ENCODE data around the gene ST3GAL3.
A peak's percentile ranks its signal among the peaks of the same experiment; 100 is the strongest.

ST3GAL3 gene

DNA sequence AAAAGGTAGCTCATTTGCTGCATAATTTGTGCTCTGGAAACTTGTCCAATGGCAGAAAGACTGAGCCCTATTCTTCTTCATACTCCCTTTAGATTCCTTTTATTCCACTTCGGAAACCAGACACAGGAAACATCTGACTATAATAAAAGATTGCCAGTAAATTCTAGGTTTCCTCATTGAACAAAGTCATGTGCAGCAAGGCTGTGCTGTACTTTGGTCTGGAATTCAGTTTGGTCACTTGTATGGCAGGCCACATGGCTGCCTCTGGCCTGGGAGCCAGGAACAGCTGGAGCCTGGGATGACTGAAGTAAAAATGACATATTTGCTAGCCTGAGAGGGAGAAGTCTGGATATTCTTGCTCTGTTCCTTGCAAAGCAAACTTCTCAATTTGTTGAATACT is 79.6 kb downstream of the ST3GAL3 start:
- no peak for DNase-seq

DNA sequence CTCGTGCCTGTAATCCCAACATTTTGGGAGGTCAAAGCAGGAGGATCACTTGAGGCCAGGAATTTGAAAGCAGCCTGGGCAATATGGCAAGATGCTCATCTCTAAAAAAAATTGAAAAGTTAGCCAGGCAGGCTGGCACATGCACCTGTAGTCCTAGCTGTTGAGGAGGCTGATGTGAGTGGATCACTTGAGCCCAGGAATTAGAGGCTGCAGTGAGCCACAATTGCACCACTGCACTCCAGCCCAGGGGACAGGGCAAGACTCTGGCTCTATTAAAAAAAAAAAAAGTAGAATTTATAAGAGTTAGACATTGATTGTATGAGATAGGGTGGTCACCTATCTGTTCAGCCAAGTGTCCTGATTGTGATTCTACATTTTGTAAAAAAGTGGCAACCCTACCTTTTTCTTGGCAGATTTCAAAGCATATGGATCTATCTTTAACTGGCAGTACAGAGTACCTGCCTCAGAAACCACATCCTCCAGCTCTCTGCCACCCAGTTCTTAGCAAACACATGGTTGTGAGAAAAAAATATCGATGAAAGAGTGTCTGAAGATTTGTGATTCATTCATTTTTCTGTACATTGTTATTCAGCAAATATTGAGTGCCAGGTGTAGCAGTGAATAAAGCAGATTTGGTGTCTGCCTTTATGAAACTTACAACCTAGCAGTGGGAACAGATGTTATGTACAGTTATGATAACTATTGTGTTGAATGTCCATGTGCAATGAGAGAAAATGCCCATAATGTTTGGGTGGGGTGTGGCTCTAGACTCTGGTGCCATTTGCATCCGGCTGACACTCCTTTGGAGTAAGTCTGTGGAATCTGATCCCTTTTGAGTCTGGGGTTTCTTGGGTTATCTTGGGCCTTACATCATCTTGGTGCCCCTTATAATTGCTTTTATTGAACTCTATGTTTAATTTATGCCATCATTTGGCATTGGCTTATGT is 82.5 kb downstream of the ST3GAL3 start:
- no peak for DNase-seq

DNA sequence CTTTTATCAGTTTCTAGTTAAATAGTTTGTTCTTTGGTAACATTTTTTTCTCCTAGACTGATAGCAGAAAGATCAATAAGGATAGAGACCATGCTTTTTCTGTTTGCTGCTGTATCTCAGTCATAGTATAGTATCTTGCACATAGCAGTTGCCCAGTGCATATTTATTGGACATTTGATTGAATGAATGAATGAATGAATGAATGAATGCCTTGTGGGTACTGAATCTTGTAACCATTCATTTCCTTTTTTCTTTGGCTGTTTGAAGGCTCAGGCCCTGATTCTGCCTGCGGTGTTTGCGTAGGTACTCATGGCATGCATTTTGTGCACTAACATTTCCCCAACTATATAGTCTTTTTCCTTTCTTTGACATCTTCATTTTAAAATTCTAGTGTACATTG is 83.9 kb downstream of the ST3GAL3 start:
- no peak for DNase-seq

DNA sequence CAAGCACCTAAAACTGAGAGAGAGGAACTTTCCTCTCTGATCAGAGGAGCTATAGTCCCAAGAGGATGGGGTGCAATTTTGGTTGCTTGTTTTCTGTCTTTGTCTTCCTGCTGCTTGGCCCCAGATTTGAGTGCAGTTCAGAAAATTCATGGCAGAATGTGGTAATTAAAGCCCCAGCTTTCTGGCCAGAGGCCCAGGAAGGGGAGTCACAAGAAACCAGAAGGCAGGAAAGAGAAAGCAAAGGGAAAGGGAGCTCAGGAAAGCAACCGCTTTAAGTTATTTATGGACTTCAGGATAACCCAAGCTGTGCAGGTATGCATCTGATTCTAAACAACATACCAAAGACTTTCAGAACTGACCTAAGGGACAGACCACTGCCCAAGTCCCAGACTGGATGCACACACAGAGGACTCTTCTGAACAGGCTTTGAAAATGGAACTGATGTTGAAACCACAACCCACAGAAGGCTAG is 88.8 kb downstream of the ST3GAL3 start:
- peak in 5 of 14 donors; percentile 1 to 12 (median 2) for DNase-seq

DNA sequence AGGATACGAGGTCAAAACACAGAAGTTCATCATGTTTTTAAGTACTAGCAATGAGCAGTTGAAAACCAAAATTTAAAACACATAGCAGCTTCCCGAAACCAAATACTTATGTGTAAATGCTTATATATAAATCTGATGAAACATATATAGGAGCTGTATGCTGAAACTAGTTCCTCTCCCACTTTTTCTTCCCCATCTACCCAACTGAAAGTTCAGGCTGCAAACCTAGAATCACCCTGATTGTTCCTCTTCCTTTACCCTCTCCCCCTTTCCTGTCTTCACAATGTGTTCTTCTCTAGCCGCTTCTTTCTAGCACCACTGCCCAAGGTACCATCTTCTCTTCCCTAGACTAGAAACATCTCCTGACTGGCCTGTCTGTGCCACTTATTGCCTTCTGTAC is 90.6 kb downstream of the ST3GAL3 start:
- DNase-seq, result no peak

DNA sequence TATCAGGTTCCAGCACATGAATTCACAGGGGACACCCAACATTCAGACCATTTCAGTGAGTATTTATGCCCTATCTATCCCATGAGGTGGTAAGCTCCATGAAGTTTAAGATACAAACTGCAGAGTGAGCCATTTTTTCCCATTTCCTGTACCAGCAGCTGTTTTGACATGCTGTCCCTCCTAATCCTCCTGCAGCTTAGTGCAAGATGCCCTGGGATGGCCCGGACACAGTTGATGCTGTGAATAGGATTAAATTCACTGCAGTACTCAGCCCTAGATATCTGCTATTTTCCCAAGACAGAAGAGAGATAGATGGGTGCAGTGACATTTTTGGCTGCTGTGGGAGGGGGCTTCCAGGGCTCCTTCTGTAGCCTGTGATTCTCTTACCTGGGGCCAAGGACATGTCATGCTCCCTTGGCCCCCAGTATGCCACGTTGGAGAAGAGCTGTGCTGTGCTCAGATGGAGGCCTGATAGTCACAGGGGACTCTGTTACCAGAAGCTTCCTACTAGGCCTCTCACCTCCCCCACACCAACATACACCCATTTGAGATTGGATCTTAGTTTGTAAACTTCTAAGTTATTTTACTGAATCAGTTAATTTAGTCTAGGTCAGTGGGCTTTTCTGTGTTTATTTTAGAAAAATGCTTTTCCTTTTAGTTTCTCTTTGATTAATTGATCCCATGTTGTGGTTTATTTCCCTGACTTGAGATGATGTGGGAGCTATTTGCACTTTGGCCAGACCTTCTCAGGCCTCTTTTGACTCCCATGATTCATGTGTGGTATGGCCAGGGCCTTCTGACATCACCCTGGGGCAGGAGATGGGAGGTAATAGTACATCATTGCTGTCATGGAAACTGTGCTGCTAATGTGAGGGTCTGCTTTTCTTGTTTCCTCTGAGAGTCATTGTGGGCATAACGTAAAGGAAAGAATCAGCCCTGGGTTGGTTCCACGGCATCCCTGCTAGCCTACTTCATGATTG is 92.6 kb downstream of the ST3GAL3 start:
- no peak for DNase-seq

DNA sequence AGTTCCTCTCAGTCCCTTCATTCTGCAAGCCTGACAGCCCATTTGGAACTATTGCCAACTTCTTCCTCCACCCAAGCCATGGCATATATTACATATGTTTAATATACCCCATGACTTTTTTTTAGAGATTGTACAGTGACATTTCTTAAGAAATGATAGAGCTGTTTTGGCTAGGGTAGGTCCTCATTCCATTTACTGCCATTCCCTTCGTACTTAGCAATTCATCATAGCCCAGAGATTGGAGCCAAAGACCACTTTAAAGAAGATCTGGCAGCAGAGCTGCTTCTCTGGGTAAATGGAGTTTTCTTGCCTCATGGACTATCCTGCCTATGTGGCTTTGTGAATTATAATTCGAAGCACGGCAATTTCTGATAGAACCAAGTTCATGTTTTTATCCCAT is 93.4 kb downstream of the ST3GAL3 start:
- DNase-seq, result no peak

DNA sequence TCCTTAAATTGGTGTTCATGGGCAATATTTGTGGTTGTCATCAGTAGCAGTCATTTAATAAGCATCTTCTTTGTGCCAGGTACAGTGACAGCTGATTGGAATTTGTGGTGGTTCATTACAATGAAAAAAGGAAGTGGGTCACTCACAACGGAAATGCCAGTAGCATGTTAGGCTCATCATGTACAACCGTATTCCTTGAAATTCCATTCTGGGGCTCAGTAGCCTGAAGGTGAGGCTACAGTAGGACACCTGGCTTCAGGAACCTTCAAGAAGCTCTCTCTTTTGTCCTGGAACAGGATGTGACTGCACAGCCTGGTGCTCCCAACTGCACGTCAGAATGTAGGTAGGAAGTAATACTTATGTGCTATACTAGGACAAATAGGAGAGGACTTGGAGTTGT is 93.9 kb downstream of the ST3GAL3 start:
- no peak for DNase-seq

DNA sequence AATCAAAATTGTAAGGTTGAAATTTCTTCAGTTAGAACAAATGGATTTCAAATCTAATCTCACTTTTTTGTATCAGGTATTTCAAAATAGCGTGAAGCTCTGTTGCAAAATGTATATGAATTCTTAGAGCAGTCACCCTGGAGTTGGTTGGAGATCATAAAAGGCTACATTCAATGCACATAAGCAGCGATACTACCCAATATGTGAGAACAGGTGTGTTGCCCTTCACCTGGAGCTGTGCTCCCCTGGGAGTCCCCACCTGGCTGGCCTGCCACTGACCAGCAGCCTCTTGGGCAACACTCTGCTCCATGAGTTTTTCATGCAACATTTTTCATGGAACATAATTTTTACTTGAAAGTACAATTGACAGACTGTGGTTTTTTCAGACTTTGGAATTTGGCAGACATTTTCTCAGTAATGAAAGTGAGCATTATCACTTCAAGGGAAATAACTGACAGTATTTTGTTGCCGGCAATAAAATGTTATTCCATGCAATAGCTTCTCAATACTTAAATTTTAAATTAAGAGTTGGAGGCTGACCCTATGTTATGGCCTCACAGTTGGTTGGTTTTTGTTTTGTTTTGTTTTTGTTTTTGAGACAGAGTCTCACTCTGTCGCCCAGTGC is 95.1 kb downstream of the ST3GAL3 start:
- no peak for DNase-seq

DNA sequence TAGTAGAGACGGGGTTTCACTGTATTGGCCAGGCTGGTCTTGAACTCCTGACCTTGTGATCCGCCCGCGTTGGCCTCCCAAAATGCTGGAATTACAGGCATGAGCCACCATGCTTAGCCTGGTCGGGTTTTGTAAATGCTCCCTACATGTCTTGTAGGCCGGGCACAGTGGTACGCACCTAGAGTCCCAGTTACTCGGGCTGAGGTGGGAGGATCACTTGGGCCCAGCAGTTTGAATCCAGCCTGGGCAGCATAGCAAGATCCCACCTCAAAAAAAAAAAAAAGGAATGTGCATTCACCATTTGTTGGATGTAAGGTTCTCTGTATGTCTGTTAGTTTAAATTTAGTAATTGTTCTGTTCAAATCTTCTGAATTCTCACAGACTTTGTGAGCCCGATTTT is 95.8 kb downstream of the ST3GAL3 start:
- DNase-seq, result no peak

DNA sequence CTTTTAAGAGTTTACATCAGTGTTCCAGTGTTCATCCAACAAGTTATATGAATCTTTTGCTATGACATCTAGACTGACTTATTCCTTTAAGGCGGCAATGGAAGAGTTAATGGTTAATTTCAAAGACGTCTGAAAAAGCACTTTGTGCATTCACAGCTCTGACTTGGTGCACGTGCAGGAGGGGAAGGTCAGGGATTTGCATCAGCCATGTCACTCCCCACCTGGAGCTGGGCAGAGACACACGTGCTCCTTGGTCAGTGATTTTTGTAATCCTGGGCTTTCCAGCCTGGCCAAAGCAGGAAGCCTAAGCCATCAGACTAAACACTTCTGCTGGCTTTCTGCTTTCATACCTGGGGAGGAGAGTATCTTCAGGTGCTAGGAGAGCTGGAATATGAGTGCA is 96.3 kb downstream of the ST3GAL3 start:
- no peak for DNase-seq

DNA sequence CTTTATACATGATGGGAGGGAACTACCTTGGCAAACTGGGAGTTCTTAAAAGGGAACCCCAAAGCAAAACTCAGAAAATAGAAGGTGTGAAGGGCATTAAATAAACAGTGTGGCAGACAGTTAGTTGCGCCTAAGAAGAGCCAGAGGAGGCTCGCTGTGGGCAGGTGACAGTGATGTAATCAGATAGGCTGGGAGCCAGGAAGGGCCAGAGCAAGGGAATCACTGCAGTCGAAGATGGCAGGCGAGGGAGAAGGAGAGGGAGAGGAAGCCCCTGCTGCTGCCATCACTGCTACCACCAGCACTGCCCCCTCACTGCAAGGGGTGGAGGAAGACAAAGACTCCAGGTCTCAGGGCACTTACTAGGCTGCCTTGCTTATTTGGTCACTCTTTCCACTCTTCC is 97.2 kb downstream of the ST3GAL3 start:
- DNase-seq, result no peak

DNA sequence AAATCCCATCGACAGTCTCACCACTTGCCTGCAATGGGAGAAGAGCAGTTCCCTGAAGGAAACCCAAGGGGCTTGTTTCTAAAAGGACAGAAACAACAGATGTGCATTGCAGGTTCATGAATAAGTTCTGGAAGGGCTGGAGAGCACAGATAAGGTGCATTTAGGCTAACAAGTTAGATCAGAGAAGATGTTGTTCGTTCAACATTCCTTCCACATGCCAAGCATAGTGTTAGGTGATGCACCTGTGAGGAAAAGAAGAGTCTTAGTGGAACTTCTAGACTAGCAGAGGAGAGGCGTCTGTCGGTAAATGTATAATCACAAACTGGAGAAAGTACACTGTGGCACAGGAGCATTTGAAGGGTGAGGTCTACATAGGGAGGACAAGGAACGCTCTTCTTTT is 98.0 kb downstream of the ST3GAL3 start:
- no peak for DNase-seq

DNA sequence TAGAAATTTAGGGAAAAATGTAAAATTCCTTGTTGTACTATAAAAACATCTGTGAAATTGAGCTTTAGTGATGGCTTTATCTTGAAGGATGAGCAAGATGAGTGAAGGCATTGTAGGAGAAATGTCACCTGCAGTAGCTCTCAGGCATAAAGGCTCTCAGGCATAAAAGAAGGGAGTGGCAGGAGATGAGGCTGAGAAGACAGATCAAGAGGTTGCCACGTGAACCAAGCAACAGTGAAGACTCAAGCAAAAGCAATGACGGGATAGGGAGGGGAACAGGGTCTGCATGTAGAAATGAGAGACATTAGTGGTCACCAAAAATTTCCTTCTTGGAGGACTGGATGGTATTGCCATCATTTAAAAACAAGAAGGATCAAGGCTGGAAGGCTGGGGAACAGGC is 98.8 kb downstream of the ST3GAL3 start:
- DNase-seq, result no peak

DNA sequence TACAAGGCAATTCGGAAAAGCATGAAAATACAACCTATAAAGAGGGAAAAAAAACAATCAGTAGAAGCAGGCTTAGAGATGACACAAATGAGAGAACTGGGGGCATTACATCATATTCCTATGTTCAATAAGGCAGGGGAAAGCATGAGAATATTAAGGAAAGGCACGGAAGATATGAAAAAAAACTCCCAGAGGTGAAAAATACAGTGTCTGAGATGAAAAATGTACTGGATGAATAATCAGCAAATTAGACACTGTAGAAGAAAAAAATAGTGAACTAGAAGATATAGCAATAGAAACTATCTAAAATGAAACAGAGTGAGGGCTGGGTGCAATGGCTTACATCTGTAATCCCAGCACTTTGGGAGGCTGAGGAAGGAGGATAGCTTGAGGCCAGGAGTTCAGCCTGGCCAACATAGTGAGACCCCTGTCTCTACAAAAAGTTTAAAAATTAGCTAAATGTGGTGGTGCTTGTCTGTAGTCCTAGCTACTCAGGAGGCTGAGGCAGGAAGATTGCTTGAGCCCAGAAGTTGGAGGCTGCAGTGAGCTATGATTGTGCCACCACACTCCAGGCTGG is 101.8 kb downstream of the ST3GAL3 start:
- no peak for DNase-seq

DNA sequence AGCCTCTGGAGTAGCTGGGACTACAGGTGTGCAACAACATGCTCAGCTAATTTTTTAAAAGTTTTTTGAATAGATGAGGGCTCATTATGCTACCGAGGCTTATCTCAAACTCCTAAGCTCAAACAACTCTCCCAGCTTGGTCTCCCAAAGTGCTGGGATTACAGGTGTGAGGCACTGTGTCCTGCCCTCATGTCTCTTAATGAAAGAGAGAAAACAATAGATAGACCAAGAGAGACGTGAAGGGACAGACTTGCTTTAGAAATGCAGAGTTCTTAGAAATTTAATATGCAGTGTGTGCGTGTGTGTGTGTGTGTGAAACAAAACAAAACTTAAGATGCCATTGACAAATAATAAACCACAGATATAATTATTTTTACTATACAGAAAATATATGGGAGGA is 105.2 kb downstream of the ST3GAL3 start:
- no peak for DNase-seq

DNA sequence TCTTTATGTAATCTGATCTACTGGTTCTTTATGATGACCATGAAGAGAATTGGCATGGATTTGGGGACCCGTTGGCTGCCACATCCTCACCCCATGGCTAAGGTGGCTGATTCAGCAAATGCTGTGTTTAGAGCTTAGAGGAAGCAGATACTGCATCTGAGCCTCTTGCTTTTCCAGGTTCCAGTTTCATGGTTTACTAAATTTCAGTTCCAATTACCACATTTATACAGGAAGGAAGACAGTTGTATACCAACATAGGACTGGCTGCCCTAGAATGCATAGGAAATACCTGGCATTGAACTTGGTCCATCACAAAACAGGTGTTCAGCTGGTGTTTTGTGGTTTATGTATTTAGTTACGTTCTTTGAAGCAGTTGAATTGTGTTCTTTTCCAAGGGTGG is 107.1 kb downstream of the ST3GAL3 start:
- no peak for DNase-seq

DNA sequence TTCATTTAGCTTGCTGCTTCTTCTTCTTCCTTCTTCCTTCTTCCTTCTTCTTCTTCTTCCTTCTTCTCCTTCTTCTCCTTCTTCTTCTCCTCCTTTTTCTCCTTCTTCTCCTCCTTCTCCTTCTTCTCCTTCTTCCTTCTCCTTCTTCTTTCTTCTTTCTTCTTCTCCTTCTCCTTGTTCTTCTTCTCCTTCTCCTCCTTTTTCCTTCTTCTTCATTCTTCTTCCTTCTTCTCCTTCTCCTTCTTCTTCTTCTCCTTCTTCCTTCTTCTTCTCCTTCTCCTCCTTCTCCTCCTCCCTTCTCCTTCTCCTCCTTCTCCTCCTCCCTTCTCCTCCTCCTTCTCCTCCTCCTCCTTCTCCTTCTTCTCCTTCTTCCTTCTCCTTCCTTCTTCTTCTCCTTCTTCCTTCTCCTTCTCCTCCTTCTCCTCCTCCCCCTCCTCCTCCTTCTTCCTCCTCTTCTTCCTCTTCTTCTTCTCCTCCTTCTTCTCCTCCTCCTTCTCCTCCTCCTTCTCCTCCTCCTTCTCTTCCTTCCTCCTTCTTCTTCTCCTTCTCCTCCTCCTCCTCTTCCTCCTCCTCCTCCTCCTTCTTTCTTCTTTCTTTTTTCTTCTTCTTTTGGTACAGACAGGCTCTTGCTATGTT is 110.1 kb downstream of the ST3GAL3 start:
- DNase-seq, result no peak

DNA sequence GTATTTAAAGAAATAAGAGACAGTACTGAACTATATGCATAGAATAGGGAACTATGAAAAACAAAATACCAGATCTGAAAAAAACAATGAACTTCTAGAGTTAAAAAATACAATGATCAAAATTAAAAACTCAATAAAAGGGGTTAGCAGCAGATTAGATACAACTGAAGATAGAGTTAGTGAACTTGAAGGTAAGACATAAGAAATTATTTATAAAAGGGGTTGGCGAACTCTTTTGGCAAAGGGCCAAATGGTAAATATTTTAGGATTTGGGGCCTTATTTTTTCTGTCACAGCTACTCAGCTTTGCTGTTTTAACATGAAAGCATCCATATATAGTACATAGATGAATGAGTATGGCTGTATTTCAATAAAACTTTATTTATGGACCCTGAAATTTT is 111.4 kb downstream of the ST3GAL3 start:
- DNase-seq, result no peak

DNA sequence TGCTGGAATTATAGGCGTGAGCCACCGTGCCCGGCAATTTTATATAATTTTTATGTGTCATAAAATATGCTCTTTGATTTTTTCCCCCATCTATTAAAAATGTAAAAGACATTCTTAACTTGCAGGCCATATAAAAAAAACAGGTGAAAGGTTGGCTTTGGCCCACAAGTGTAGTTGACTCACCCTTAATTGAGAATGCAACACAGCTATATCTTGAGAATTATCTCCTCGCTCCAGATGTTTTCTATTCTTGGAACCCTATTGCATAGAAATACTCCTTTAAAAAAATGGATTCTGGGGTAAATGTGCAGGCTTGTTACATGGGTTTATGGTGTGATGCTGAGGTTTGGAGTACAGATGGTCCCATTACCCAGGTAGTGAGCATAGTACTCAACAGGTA is 112.0 kb downstream of the ST3GAL3 start:
- DNase-seq, result no peak

DNA sequence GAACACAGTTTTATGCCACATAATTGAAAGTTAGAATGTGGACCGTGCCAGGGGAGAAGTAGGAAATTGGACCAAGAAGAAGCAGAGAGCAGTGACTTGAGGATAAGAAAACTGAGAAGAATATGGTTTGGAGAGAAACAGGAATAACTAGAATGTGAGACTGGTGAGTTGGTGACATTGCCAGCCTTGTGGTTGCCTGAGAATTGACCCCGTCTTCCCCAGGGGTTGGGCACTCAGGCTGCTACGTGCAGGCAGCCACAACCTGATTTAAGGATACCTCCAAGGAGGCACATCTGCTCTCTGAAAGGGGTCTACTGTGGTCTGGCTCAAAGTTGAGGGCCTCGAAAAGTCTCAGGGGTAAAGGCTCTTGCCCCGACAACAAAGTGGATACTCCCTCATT is 114.1 kb downstream of the ST3GAL3 start:
- no peak for DNase-seq

Data from C1 segment of cervical spinal cord (tissue), 14 donors.